Left kidney (tissue), 2 donors: ENCODE measurements around the gene ZNF827. TPM values are rescaled to one million over a fixed set of nuclear protein-coding genes. Genes with fewer than 3 reads are reported as not detected.
"Not testable (repeated sequence)": the region's sequence is repeated elsewhere in the genome, so short reads cannot be mapped to it uniquely, and the experiment has no call there.

Source experiments
- DNase-seq: peaks from one replicate; pipeline ENCODE4 v3.0.0-alpha.2; 2013
- polyA plus RNA-seq: library from polyadenylated mRNA; unstranded; fragments of 120-200 nt; gene quantifications from one replicate; pipeline ENCODE4 v1.2.1, GENCODE V29; 2013; ENCODE audit not compliant: insufficient read length

ZNF827 gene
- polyA plus RNA-seq, 1 donor, result 47.5 TPM

- DNase-seq, result no peak
These were observed 73.2 kb downstream of the ZNF827 start for GRCh38 chr4:145865274-145865941.

- DNase-seq, result no peak
These were observed 75.4 kb downstream of the ZNF827 start for GRCh38 chr4:145863191-145863590.

- no peak for DNase-seq
These were observed 77.0 kb downstream of the ZNF827 start for GRCh38 chr4:145861336-145862318.

- no peak for DNase-seq
These were observed 77.7 kb downstream of the ZNF827 start for GRCh38 chr4:145860897-145861296.

- no peak for DNase-seq
These were observed 78.2 kb downstream of the ZNF827 start for GRCh38 chr4:145860446-145860845.

- DNase-seq, result no peak
These were observed 78.7 kb downstream of the ZNF827 start for GRCh38 chr4:145859926-145860325.

- DNase-seq, result no peak
These were observed 79.2 kb downstream of the ZNF827 start for GRCh38 chr4:145859426-145859825.

GRCh38 chr4:145852256-145852839, 86.3 kb downstream of the ZNF827 start:
- no peak for DNase-seq

- DNase-seq, result no peak
These were observed 87.0 kb downstream of the ZNF827 start for GRCh38 chr4:145851511-145852201.

GRCh38 chr4:145847764-145848163, 90.9 kb downstream of the ZNF827 start:
- no peak for DNase-seq

GRCh38 chr4:145845118-145845517, 93.5 kb downstream of the ZNF827 start:
- DNase-seq, result no peak

- DNase-seq, result no peak
These were observed 95.0 kb downstream of the ZNF827 start for GRCh38 chr4:145843639-145844038.

GRCh38 chr4:145843148-145843547, 95.5 kb downstream of the ZNF827 start:
- no peak for DNase-seq

- no peak for DNase-seq
These were observed 96.3 kb downstream of the ZNF827 start for GRCh38 chr4:145842224-145842887.

GRCh38 chr4:145840801-145841200, 97.8 kb downstream of the ZNF827 start:
- no peak for DNase-seq

- DNase-seq, result no peak
These were observed 98.4 kb downstream of the ZNF827 start for GRCh38 chr4:145840162-145840768.

GRCh38 chr4:145839151-145839550, 99.5 kb downstream of the ZNF827 start:
- no peak for DNase-seq

GRCh38 chr4:145832384-145832783, 106.2 kb downstream of the ZNF827 start:
- DNase-seq, result not testable (repeated sequence)

GRCh38 chr4:145830699-145831098, 107.9 kb downstream of the ZNF827 start:
- no peak for DNase-seq

GRCh38 chr4:145829629-145830395, 108.8 kb downstream of the ZNF827 start:
- DNase-seq, result no peak
